Muscle layer of colon (tissue), 2 donors: ENCODE data around the gene KIF6.
"Not testable (repeated sequence)": the region's sequence is repeated elsewhere in the genome, so short reads cannot be mapped to it uniquely, and the experiment has no call there.

Experiments used
- H3K27ac ChIP-seq: one replicate; pipeline ENCODE4 v1.7.0; 2013; ENCODE audit warnings: low read depth, mild to moderate bottlenecking, low read length, moderate library complexity
- H3K27me3 ChIP-seq, 2 donors: one replicate each; pipeline ENCODE4 v1.7.0; 2013; ENCODE audit warnings: low read length in 2 of 2, mild to moderate bottlenecking in 2 of 2; ENCODE audit not compliant: insufficient read depth in 2 of 2, control insufficient read depth in 1 of 2
- H3K36me3 ChIP-seq: one replicate; pipeline ENCODE4 v1.7.0; 2013; ENCODE audit warnings: mild to moderate bottlenecking, low read length; ENCODE audit not compliant: insufficient read depth
- H3K4me1 ChIP-seq: one replicate; pipeline ENCODE4 v1.7.0; 2013; ENCODE audit warnings: mild to moderate bottlenecking, low read length; ENCODE audit not compliant: insufficient read depth
- H3K4me3 ChIP-seq, 2 donors: one replicate each; pipeline ENCODE4 v1.7.0; 2013; ENCODE audit warnings: low read length in 2 of 2, low read depth in 1 of 2, mild to moderate bottlenecking in 1 of 2, moderate library complexity in 1 of 2
- H3K9ac ChIP-seq: one replicate; pipeline ENCODE4 v1.7.0; 2013; ENCODE audit warnings: low read length
- H3K9me3 ChIP-seq: one replicate; pipeline ENCODE4 v1.7.0; 2013; ENCODE audit warnings: mild to moderate bottlenecking, low read length
- donor health status: abdominal sarcoma.
- donor health status: Adenocarcinoma of cecum.

KIF6 gene

GRCh38 chr6:39754514-39755115, 29.4 kb upstream of the KIF6 start:
- Histone ChIP-seq H3K27ac (no peak overlapping the region), H3K9me3 (no peaks in the 10 kb centered on the region), H3K4me1 (peaks cover 4% of the 10 kb centered on the region), H3K27me3 (no peaks in the 10 kb centered on the region), H3K36me3 (no peaks in the 10 kb centered on the region), H3K9ac (no peak overlapping the region), H3K4me3 (no peak overlapping the region)

- H3K27ac ChIP-seq = no peak overlapping the region
- H3K4me1 ChIP-seq = peaks cover 4% of the 10 kb centered on the region
Observed at GRCh38 chr6:39753725-39754045, 28.5 kb upstream of the KIF6 start.

GRCh38 chr6:39752835-39753724, 27.9 kb upstream of the KIF6 start:
- H3K4me1 ChIP-seq = peaks cover 4% of the 10 kb centered on the region
- no peaks in the 10 kb centered on the region for H3K36me3 ChIP-seq
- no peaks in the 10 kb centered on the region for H3K27me3 ChIP-seq
- H3K9ac ChIP-seq = no peak overlapping the region
- no peak overlapping the region for H3K4me3 ChIP-seq
- H3K27ac ChIP-seq = no peak overlapping the region
- H3K9me3 ChIP-seq = no peaks in the 10 kb centered on the region

More at GRCh38 chr6:39753725-39754045, 28.5 kb upstream of the KIF6 start:
- H3K36me3 ChIP-seq = no peaks in the 10 kb centered on the region
- no peak overlapping the region for H3K9ac ChIP-seq
- no peak overlapping the region for H3K4me3 ChIP-seq
- no peaks in the 10 kb centered on the region for H3K27me3 ChIP-seq
- no peaks in the 10 kb centered on the region for H3K9me3 ChIP-seq

GRCh38 chr6:39746795-39747194, 21.6 kb upstream of the KIF6 start:
- Histone ChIP-seq H3K4me3 (no peak overlapping the region), H3K27me3 (no peaks in the 10 kb centered on the region), H3K9ac (no peak overlapping the region), H3K36me3 (no peaks in the 10 kb centered on the region), H3K9me3 (no peaks in the 10 kb centered on the region), H3K4me1 (no peaks in the 10 kb centered on the region), H3K27ac (no peak overlapping the region)

- no peaks in the 10 kb centered on the region for H3K9me3 ChIP-seq
- no peak overlapping the region for H3K4me3 ChIP-seq
- no peaks in the 10 kb centered on the region for H3K36me3 ChIP-seq
- H3K4me1 ChIP-seq = no peaks in the 10 kb centered on the region
- no peak overlapping the region for H3K27ac ChIP-seq
- H3K27me3 ChIP-seq = no peaks in the 10 kb centered on the region
- no peak overlapping the region for H3K9ac ChIP-seq
Observed at GRCh38 chr6:39733704-39734103, 8.5 kb upstream of the KIF6 start.

- no peak overlapping the region for H3K4me3 ChIP-seq
- no peak overlapping the region for H3K27ac ChIP-seq
- no peaks in the 10 kb centered on the region for H3K4me1 ChIP-seq
- H3K9ac ChIP-seq = no peak overlapping the region
- H3K36me3 ChIP-seq = no peaks in the 10 kb centered on the region
- H3K9me3 ChIP-seq = no peaks in the 10 kb centered on the region
- H3K27me3 ChIP-seq = no peaks in the 10 kb centered on the region
Observed at GRCh38 chr6:39731565-39731964, 6.4 kb upstream of the KIF6 start.

GRCh38 chr6:39729945-39730344, 4.7 kb upstream of the KIF6 start:
- Histone ChIP-seq H3K4me1 (peaks cover 4% of the 10 kb centered on the region), H3K27me3 (no peaks in the 10 kb centered on the region), H3K9ac (no peak overlapping the region), H3K9me3 (no peaks in the 10 kb centered on the region), H3K4me3 (no peak overlapping the region), H3K36me3 (no peaks in the 10 kb centered on the region), H3K27ac (no peak overlapping the region)

- Histone ChIP-seq H3K4me1 (peaks cover 4% of the 10 kb centered on the region), H3K4me3 (peak overlapping the region in 1 of 2 donors; percentile 69), H3K27ac (no peak overlapping the region), H3K9ac (no peak overlapping the region), H3K27me3 (no peaks in the 10 kb centered on the region), H3K9me3 (no peaks in the 10 kb centered on the region), H3K36me3 (no peaks in the 10 kb centered on the region)
Observed at GRCh38 chr6:39725632-39725997, 407 bp upstream of the KIF6 start.

GRCh38 chr6:39723350-39723749, 1.9 kb downstream of the KIF6 start:
- H3K36me3 ChIP-seq, H3K4me3 ChIP-seq, H3K9ac ChIP-seq, H3K27ac ChIP-seq, H3K4me1 ChIP-seq, H3K9me3 ChIP-seq, H3K27me3 ChIP-seq: not testable (repeated sequence)

GRCh38 chr6:39714802-39715201, 10.4 kb downstream of the KIF6 start:
- H3K9me3 ChIP-seq = no peaks in the 10 kb centered on the region
- H3K27ac ChIP-seq = no peak overlapping the region
- no peak overlapping the region for H3K4me3 ChIP-seq
- H3K36me3 ChIP-seq = no peaks in the 10 kb centered on the region
- no peaks in the 10 kb centered on the region for H3K27me3 ChIP-seq
- no peaks in the 10 kb centered on the region for H3K4me1 ChIP-seq
- H3K9ac ChIP-seq = no peak overlapping the region

GRCh38 chr6:39707962-39708683, 17.1 kb downstream of the KIF6 start:
- no peaks in the 10 kb centered on the region for H3K4me1 ChIP-seq
- H3K4me3 ChIP-seq = no peak overlapping the region
- no peaks in the 10 kb centered on the region for H3K36me3 ChIP-seq
- H3K9ac ChIP-seq = no peak overlapping the region
- no peaks in the 10 kb centered on the region for H3K27me3 ChIP-seq
- no peaks in the 10 kb centered on the region for H3K9me3 ChIP-seq
- H3K27ac ChIP-seq = no peak overlapping the region
